Progenitor cell of endocrine pancreas (in vitro differentiated cells): ENCODE results near the gene ARID3B. TPM values are rescaled to one million over a fixed set of nuclear protein-coding genes. Genes with fewer than 3 reads are reported as not detected.

Source experiments
- DNase-seq: peaks from one replicate; pipeline ENCODE4 v3.0.0; 2021; ENCODE audit warnings: low spot score; ENCODE audit not compliant: unreplicated experiment
- H3K27ac Mint-ChIP-seq: 2 replicates; pipeline ENCODE4 v1.8.0; 2021; ENCODE audit warnings: mild to moderate bottlenecking, moderate library complexity, mixed read lengths
- H3K27me3 Mint-ChIP-seq: 2 replicates; pipeline ENCODE4 v1.8.0; 2021; ENCODE audit warnings: mixed read lengths
- H3K36me3 Mint-ChIP-seq: 2 replicates; pipeline ENCODE4 v1.8.0; 2022; ENCODE audit warnings: mixed read lengths; ENCODE audit not compliant: insufficient read depth
- H3K4me1 Mint-ChIP-seq: 2 replicates; pipeline ENCODE4 v1.8.0; 2021; ENCODE audit warnings: low read depth, mixed read lengths
- H3K4me3 Mint-ChIP-seq: 2 replicates; pipeline ENCODE4 v1.8.0; 2021; ENCODE audit warnings: low read depth, mild to moderate bottlenecking, moderate library complexity, mixed read lengths
- H3K9me3 Mint-ChIP-seq: 2 replicates; pipeline ENCODE4 v1.8.0; 2021; ENCODE audit warnings: low read depth, mixed read lengths
- total RNA-seq: library from RNA; stranded (reverse); gene quantifications from 2 replicates; pipeline ENCODE4 v1.2.1, GENCODE V29; 2021
- TF ChIP-seq, protein P1 (sequence below): fragments of 200-600 bp; sonication (generic); IDR thresholded peaks from one replicate; pipeline ENCODE4 v1.5.0; 2021; ENCODE audit warnings: antibody characterized with exemption, mild to moderate bottlenecking; ENCODE audit not compliant: unreplicated experiment

ARID3B gene
- total RNA-seq, 1 donor from 2014 or later, result 81.9 TPM

DNA sequence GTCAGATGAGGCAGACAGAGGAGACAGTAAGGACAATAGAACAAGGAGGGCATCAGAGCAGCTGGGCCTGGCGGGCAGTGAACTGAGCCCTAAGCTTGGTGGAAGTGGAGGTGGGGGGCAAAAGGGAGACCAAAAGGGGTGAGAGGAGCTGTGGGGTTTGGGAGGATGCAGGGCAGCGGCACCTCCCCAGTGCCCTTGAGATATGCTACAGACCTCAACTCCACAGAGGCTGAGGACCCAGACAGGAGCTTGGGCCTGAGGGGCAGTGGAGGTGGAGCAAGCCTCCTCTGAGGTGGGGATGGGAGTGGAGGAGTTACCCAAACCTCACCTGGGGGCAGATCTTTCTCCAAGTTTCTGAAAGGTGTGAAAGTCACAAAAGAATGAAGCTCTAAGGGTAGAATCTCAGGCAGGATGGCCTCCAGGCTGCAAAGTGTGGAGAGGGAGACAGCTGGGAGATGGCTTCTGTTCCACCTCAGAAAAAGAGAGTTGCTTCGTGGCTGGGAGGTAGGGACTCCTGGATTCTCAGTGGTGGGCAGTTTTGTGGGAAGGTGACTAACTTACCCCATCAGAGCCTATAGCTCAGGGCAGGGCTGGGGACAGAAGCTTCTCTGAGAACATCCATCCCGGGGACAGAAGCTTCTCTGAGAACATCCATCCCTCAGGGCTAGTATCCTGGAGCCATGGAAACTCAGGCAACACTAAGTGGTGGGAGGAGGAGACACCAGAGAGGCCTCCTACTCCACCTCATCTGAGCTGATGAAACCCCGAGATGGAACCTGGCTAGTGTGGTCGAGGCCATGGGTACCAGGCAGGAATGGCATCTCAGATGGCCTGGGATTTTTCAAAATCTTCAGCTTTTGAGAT is 72.3 kb downstream of the ARID3B start:
- TF ChIP-seq, protein P1, sequence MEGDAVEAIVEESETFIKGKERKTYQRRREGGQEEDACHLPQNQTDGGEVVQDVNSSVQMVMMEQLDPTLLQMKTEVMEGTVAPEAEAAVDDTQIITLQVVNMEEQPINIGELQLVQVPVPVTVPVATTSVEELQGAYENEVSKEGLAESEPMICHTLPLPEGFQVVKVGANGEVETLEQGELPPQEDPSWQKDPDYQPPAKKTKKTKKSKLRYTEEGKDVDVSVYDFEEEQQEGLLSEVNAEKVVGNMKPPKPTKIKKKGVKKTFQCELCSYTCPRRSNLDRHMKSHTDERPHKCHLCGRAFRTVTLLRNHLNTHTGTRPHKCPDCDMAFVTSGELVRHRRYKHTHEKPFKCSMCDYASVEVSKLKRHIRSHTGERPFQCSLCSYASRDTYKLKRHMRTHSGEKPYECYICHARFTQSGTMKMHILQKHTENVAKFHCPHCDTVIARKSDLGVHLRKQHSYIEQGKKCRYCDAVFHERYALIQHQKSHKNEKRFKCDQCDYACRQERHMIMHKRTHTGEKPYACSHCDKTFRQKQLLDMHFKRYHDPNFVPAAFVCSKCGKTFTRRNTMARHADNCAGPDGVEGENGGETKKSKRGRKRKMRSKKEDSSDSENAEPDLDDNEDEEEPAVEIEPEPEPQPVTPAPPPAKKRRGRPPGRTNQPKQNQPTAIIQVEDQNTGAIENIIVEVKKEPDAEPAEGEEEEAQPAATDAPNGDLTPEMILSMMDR, result no peak
- Mint-ChIP-seq H3K27ac (peak overlapping the region; percentile 56), H3K4me3 (peak overlapping the region; percentile 71), H3K9me3 (no peaks in the 10 kb centered on the region), H3K4me1 (peaks cover 10% of the 10 kb centered on the region), H3K27me3 (peaks cover 6% of the 10 kb centered on the region), H3K36me3 (no peaks in the 10 kb centered on the region)
- no peak for DNase-seq

- DNase-seq, result no peak
- Mint-ChIP-seq H3K9me3 (no peaks in the 10 kb centered on the region), H3K27ac (peak overlapping the region; percentile 56), H3K36me3 (no peaks in the 10 kb centered on the region), H3K4me3 (peak overlapping the region; percentile 71), H3K27me3 (peaks cover 6% of the 10 kb centered on the region), H3K4me1 (peaks cover 10% of the 10 kb centered on the region)
- TF ChIP-seq, protein P1, result no peak
These were observed 73.1 kb downstream of the ARID3B start for GRCh38 chr15:74613953-74614743.

DNA sequence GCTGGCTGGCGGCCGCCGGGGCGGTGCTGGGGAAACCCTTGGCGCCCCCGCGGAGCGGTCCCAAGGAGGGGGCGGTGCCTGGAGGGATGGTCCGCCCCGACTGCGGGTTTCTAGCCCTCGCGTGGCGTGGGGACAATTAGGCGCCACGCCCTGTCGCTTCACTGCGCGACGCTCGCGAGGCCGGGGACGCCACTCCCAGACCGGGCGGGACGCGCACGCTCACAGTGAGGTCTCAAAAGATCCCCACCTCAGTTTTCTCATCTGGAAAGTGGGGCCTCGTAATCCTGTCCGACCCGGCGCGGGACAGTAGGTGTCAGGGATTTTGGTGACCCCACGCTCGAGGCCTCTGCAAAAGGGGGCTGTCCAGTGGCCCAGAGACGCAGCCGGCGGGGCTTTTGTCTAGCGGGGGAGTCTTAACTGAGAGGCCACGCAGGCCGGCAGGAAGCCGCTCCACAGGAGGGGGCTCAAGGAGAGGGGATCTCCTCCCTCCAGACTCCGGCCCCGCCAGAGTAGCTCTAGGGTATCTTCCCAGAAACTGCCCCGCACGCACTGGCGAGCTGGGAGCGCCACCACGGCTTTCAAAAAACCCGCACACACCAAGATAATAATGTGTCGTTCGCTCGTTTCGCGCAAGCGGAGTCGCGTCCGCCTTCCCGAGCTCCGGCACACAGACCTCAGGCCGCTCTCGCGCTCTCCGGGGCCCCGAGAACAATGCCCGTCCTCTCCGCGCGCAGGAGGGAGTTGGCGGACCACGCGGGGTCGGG is 73.9 kb downstream of the ARID3B start:
- H3K27ac Mint-ChIP-seq, result peak overlapping the region; percentile 98
- peak; percentile 61 for DNase-seq
- H3K4me1 Mint-ChIP-seq, result peaks cover 10% of the 10 kb centered on the region
- TF ChIP-seq, protein P1, result no peak
- peaks cover 6% of the 10 kb centered on the region for H3K27me3 Mint-ChIP-seq
- H3K36me3 Mint-ChIP-seq, result no peaks in the 10 kb centered on the region
- peak overlapping the region; percentile 88 for H3K4me3 Mint-ChIP-seq
- no peaks in the 10 kb centered on the region for H3K9me3 Mint-ChIP-seq

DNA sequence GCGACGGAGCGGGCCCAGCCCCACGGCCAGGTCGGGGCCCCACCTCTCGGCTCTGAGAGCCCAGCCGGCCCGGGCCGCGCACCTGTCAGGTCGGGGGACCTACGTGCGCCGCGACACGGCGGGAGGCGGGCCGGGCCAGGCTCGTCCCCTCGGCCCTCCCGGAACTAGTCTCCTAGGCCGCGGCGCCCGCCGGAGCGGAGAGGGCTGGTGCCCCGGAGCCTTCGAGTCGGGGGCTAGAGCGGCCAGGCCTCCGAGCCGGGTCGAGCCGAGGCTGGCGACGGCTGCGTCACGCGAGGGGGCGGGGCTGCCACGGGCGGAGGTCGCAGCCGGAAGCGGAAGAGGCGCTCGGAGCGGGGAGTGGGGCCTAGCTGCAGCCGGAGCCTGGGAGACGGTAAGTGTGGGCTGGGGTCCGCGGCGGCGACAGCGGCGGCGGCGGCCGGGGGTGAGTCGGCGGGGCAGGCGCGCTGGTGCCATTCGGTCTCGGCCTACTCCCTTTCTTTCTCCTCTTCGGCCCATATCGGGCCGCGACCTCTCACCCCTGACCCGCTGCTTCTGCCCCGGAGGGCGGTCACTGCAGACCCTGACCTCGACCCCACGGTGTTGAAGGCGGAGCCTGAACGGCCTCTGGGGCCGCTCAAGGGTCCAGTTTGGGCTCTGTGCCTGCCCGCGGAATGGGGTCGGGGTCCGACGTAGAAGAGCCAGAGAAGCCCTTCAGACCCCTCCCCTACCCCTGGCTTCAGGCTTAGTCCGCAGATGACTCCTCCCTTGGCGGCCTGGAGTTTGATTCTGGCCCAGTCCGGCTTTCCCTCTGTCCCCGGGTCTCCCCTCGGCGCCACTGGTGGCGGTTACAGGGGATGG is 74.7 kb downstream of the ARID3B start, which contains the start of gene CLK3:
Gene CLK3, plus strand, starts transcription at position 329 of the 858 bp plus-strand sequence. CDS start 3,361 bp downstream, outside the sequence.
- TF ChIP-seq, protein P1, result no peak
- Mint-ChIP-seq H3K36me3 (peaks cover 2% of the 10 kb centered on the region), H3K4me3 (peak within 1 kb of the TSS; percentile 88), H3K27ac (peak within 1 kb of the TSS; percentile 98), H3K4me1 (peaks cover 10% of the 10 kb centered on the region), H3K27me3 (peaks cover 6% of the 10 kb centered on the region), H3K9me3 (no peaks in the 10 kb centered on the region)
- DNase-seq, result peak; percentile 92
